Hepatocyte (in vitro differentiated cells): ENCODE data around the gene WASL. TPM values are rescaled to one million over a fixed set of nuclear protein-coding genes. Genes with fewer than 3 reads are reported as not detected.

Source experiments
- DNase-seq: peaks from one replicate; pipeline ENCODE4 v3.0.0-alpha.2; 2016; ENCODE audit warnings: low spot score
- H2AFZ ChIP-seq: fragments of 200-600 bp; sonication (generic); 2 replicates; pipeline ENCODE4 v1.6.0; 2016; ENCODE audit warnings: antibody characterized with exemption, mild to moderate bottlenecking
- H3K27ac ChIP-seq: fragments of 200-600 bp; sonication (generic); 2 replicates; pipeline ENCODE4 v1.5.1; 2016; ENCODE audit warnings: mild to moderate bottlenecking
- H3K27me3 ChIP-seq: fragments of 200-600 bp; sonication (generic); 2 replicates; pipeline ENCODE4 v1.6.1; 2016
- H3K36me3 ChIP-seq: fragments of 200-600 bp; sonication (generic); replicated peaks from 2 replicates; pipeline ENCODE4 v1.5.1; 2016; ENCODE audit warnings: low read depth; ENCODE audit not compliant: insufficient read depth
- H3K4me1 ChIP-seq: fragments of 200-600 bp; sonication (generic); 2 replicates; pipeline ENCODE4 v1.5.1; 2016; ENCODE audit warnings: mild to moderate bottlenecking, moderate library complexity; ENCODE audit not compliant: insufficient read depth
- H3K4me2 ChIP-seq: fragments of 200-600 bp; sonication (generic); 2 replicates; pipeline ENCODE4 v1.6.0; 2016
- H3K4me3 ChIP-seq: fragments of 200-600 bp; sonication (generic); 2 replicates; pipeline ENCODE4 v1.5.1; 2016; ENCODE audit warnings: mild to moderate bottlenecking
- H3K79me2 ChIP-seq: fragments of 200-600 bp; sonication (generic); 2 replicates; pipeline ENCODE4 v1.6.0; 2017; ENCODE audit warnings: mild to moderate bottlenecking
- H3K9me2 ChIP-seq: fragments of 200-600 bp; sonication (generic); replicated peaks from 2 replicates; pipeline ENCODE4 v1.6.0; 2017; ENCODE audit warnings: mild to moderate bottlenecking; ENCODE audit not compliant: insufficient read depth
- H3K9me3 ChIP-seq: fragments of 200-600 bp; sonication (generic); 2 replicates; pipeline ENCODE4 v1.5.1; 2016; ENCODE audit warnings: low read depth, mild to moderate bottlenecking
- H4K20me1 ChIP-seq: fragments of 200-600 bp; sonication (generic); 2 replicates; pipeline ENCODE4 v1.6.0; 2016; ENCODE audit warnings: mild to moderate bottlenecking; ENCODE audit not compliant: insufficient read depth, poor library complexity, severe bottlenecking
- EZH2 ChIP-seq: fragments of 200-600 bp; sonication (generic); IDR thresholded peaks from 2 replicates; pipeline ENCODE4 v1.6.1; 2016; ENCODE audit warnings: antibody characterized with exemption, mild to moderate bottlenecking, borderline replicate concordance
- EZH2phosphoT487 ChIP-seq: fragments of 200-600 bp; sonication (generic); IDR thresholded peaks from one replicate; pipeline ENCODE4 v1.6.1; 2018; ENCODE audit warnings: antibody characterized with exemption, mild to moderate bottlenecking, low read depth, moderate library complexity; ENCODE audit not compliant: unreplicated experiment, severe bottlenecking
- WGBS: methylation state at CpG from one replicate; pipeline ENCODE4 v1.1.6; 2016; ENCODE audit warnings: low lambda C conversion rate; ENCODE audit errors: missing lambda C conversion rate; 5-methylcytosine and 5-hydroxymethylcytosine counted together
- polyA plus RNA-seq: library from polyadenylated mRNA; unstranded; fragments of >200 nt; fragmentation: Nextera tagmentation; extraction: Ambion mirVana; gene quantifications from 2 replicates; pipeline ENCODE4 v1.2.1, GENCODE V29; 2016
- total RNA-seq: library from RNA; depleted of rRNA; stranded (reverse); fragments of >200 nt; gene quantifications from 2 replicates; pipeline ENCODE4 v1.2.3, GENCODE V29; 2014
- TF ChIP-seq, protein P1 (sequence below): fragments of 200-600 bp; sonication (generic); IDR thresholded peaks from 2 replicates; pipeline ENCODE4 v1.5.1; 2016; ENCODE audit warnings: antibody characterized with exemption, mild to moderate bottlenecking; ENCODE audit not compliant: poor library complexity

Gene WASL
- total and polyA plus RNA-seq, 2 experiments from 2014 or later, result 36.8 to 48.9 TPM

DNA sequence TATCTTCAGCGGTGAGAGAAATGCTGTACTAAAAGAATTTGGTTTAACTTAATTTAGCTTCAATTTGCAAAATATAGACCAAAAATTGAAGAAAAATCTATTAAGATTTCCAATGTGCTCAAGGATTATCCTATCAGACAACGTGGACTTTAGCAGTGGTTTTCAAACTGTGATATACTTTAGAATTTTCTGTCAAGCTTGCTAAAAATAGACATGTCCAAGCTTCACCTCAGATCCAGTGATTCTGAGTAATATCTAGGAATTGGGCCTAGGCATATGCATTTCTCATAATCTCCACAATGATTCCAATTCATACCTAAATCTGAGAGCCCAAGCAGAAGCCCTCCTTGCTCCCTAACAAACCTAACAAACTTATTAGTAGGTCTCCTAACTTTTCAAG, 3.4 kb downstream of the WASL start:
- Histone ChIP-seq H3K27me3 (no peaks in the 10 kb centered on the region), H3K36me3 (no peaks in the 10 kb centered on the region), H3K79me2 (peaks cover 86% of the 10 kb centered on the region), H2AFZ (no peak overlapping the region), H3K9me2 (no peaks in the 10 kb centered on the region), H3K4me1 (peaks cover 35% of the 10 kb centered on the region), H3K27ac (peak overlapping the region; percentile 98), H3K9me3 (no peaks in the 10 kb centered on the region), H4K20me1 (peaks cover 69% of the 10 kb centered on the region), H3K4me2 (peak overlapping the region; percentile 83), H3K4me3 (no peak overlapping the region)
- TF ChIP-seq EZH2phosphoT487 (no peak), EZH2 (no peak)
- TF ChIP-seq, protein P1, sequence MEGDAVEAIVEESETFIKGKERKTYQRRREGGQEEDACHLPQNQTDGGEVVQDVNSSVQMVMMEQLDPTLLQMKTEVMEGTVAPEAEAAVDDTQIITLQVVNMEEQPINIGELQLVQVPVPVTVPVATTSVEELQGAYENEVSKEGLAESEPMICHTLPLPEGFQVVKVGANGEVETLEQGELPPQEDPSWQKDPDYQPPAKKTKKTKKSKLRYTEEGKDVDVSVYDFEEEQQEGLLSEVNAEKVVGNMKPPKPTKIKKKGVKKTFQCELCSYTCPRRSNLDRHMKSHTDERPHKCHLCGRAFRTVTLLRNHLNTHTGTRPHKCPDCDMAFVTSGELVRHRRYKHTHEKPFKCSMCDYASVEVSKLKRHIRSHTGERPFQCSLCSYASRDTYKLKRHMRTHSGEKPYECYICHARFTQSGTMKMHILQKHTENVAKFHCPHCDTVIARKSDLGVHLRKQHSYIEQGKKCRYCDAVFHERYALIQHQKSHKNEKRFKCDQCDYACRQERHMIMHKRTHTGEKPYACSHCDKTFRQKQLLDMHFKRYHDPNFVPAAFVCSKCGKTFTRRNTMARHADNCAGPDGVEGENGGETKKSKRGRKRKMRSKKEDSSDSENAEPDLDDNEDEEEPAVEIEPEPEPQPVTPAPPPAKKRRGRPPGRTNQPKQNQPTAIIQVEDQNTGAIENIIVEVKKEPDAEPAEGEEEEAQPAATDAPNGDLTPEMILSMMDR, result no peak
- 84% methylated on average over 2 of the region's 2 CpGs for WGBS
- DNase-seq, result no peak

DNA sequence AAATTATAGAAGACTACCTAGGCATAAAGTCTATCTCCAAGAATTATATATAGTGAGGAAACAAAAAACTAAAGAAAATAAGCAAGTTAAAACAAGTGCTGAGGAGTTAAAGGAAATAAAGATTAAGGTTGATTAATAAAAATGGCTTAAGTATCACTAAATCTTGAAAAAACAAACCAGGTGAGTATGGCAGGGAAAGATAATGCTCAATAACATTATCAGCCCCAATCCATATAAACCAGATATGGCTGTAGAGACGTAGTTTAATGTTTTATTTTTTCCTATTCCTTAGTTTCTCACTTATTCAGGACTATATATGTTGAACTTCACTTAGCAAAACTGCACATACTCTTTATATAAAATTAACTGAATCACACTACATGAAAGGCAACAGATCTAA, 4.4 kb downstream of the WASL start:
- Histone ChIP-seq H3K4me2 (peak overlapping the region; percentile 83), H3K4me1 (peaks cover 35% of the 10 kb centered on the region), H3K27ac (no peak overlapping the region), H3K9me3 (no peaks in the 10 kb centered on the region), H3K9me2 (no peaks in the 10 kb centered on the region), H3K27me3 (no peaks in the 10 kb centered on the region), H4K20me1 (peaks cover 76% of the 10 kb centered on the region), H3K4me3 (no peak overlapping the region), H3K79me2 (peaks cover 88% of the 10 kb centered on the region), H3K36me3 (no peaks in the 10 kb centered on the region), H2AFZ (no peak overlapping the region)
- no peak for TF ChIP-seq EZH2phosphoT487
- TF ChIP-seq, protein P1, result no peak
- no peak for TF ChIP-seq EZH2
- 88% methylated on average over 1 of the region's 1 CpG for WGBS
- DNase-seq, result no peak

DNA sequence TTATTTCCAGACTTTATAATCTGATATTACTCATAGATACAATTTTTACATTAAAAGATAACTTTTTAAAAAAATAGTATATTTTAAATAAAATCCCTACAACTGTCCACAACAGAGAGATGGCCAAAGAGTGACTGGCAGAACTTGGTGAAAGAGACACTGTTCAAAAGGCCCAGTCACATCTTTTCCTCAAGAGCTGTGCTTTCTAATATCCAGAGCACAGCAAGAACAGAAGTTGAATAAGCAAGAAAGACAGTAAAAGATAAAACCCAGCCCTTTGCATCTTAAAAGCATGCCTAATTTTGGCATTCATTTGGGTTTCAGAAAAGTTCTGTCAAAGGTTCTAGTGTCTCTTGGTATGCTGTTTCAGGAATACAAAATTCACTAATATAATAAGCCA, 6.9 kb downstream of the WASL start:
- H3K27ac ChIP-seq, result no peak overlapping the region
- H3K27me3 ChIP-seq, result no peaks in the 10 kb centered on the region
- H2AFZ ChIP-seq, result no peak overlapping the region
- TF ChIP-seq, protein P1, result no peak
- TF ChIP-seq EZH2, result no peak
- no peak overlapping the region for H3K4me3 ChIP-seq
- H3K9me2 ChIP-seq, result no peaks in the 10 kb centered on the region
- H3K79me2 ChIP-seq, result peaks cover 99% of the 10 kb centered on the region
- no peaks in the 10 kb centered on the region for H3K9me3 ChIP-seq
- DNase-seq, result no peak
- H4K20me1 ChIP-seq, result peaks cover 71% of the 10 kb centered on the region
- H3K36me3 ChIP-seq, result no peaks in the 10 kb centered on the region
- H3K4me1 ChIP-seq, result peaks cover 42% of the 10 kb centered on the region
- H3K4me2 ChIP-seq, result peak overlapping the region; percentile 36

DNA sequence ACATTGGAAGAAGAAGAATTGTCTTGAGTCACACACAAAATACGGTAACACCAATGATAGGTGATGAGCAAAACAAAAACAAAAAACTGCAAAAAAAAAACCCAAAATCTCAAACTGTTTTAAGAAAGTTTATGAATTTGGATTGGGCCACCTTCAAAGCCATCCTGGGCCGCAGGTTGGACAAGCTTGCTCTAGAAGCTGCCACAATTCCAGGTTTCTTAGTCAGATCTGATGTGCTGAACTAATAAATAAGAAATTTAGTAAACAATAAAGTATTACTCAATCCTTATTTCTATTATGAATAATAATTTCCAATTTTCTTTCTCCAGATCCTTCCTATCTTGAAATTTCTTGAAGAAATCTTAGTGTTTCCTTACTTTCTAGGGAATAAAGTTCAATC, 10.0 kb downstream of the WASL start:
- H3K4me2 ChIP-seq, result peak overlapping the region; percentile 3
- peaks cover 63% of the 10 kb centered on the region for H4K20me1 ChIP-seq
- no peak overlapping the region for H3K27ac ChIP-seq
- no peak overlapping the region for H2AFZ ChIP-seq
- H3K36me3 ChIP-seq, result no peaks in the 10 kb centered on the region
- no peaks in the 10 kb centered on the region for H3K9me2 ChIP-seq
- peaks cover 21% of the 10 kb centered on the region for H3K4me1 ChIP-seq
- TF ChIP-seq EZH2, result no peak
- TF ChIP-seq EZH2phosphoT487, result no peak
- TF ChIP-seq, protein P1, result no peak
- H3K27me3 ChIP-seq, result no peaks in the 10 kb centered on the region
- peaks cover 99% of the 10 kb centered on the region for H3K79me2 ChIP-seq
- 83% methylated on average over 2 of the region's 2 CpGs for WGBS
- no peak for DNase-seq
- H3K4me3 ChIP-seq, result no peak overlapping the region
- no peaks in the 10 kb centered on the region for H3K9me3 ChIP-seq
